Measurements from ENCODE around the gene DDX19B.

DNA sequence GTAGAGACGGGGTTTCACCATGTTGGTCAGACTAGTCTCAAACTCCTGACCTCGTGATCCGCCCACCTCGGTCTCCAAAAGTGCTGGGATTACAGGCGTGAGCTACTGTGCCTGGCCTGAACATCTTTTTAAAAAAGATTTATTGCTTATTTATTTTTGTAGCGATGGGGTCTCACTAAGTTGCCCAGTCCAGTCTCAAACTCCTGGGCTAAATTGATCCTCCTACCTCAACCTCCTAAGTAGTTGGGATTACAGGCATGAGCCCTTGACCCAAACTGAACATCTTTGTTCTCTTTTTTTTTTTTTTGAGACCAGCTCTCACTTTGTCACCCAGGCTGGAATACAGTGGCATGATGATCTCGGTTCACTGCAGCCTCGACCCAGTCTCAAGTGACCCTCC, 75.2 kb downstream of the DDX19B start:
- TF ChIP-seq, protein P1, sequence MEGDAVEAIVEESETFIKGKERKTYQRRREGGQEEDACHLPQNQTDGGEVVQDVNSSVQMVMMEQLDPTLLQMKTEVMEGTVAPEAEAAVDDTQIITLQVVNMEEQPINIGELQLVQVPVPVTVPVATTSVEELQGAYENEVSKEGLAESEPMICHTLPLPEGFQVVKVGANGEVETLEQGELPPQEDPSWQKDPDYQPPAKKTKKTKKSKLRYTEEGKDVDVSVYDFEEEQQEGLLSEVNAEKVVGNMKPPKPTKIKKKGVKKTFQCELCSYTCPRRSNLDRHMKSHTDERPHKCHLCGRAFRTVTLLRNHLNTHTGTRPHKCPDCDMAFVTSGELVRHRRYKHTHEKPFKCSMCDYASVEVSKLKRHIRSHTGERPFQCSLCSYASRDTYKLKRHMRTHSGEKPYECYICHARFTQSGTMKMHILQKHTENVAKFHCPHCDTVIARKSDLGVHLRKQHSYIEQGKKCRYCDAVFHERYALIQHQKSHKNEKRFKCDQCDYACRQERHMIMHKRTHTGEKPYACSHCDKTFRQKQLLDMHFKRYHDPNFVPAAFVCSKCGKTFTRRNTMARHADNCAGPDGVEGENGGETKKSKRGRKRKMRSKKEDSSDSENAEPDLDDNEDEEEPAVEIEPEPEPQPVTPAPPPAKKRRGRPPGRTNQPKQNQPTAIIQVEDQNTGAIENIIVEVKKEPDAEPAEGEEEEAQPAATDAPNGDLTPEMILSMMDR (IDR thresholded peaks at IDR 0.05) = no peak
- TF ChIP-seq POLR2A (IDR thresholded peaks at IDR 0.05) = no peak

Measured in adrenal gland (tissue), 5 donors.